ENCODE data around the gene ZFHX3. TPM values are rescaled to one million over a fixed set of nuclear protein-coding genes. Genes with fewer than 3 reads are reported as not detected.

ZFHX3 gene
- total RNA-seq, 1 experiment from 2014 or later = 13.6 TPM

DNA sequence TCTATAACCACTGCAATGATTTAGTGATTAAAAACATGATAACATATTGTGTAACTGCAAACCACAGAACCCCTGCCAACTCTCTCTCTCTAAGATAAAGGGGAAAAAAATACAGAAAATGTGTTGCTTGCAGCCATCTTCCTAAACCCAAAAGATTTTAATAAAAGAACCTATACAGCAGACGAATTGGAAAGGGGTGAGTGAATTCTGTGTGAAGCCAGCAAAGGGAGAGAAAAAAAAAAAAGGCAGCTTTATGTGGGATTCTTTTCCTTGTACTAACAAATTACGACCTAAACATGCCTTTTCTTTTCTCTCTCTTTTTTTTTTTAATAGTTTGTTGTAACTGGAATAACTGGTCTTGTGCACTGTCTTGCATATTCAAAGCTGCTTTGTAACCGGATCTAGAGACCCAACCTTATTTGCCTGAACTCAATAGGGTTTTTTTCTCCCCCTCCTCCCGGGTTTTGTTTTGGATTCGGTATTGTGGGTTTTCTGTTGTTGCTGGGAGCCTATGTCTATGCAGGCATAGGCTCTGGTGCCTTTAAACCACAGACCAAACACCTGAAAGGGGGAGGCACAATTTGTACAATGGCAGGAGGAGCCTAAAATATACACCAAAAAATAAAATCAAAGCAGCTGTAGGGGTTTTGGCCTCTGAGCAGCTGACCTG lies 7.0 kb upstream of the ZFHX3 start:
- CTCF ChIA-PET = interaction anchor here (0.6 to 2.3 kb wide), 12 partner anchors 16 to 653 kb away, joined by 3 to 12 read pairs (median 6); no protein-coding TSS in a partner anchor

GRCh38 chr16:73054498-73054812 lies 6.5 kb upstream of the ZFHX3 start:
- H3K27me3 Mint-ChIP-seq (ENCODE audit: unreplicated experiment) = no peaks in the 10 kb centered on the region
- H3K9me3 Mint-ChIP-seq (ENCODE audit: low read depth, unreplicated experiment) = no peaks in the 10 kb centered on the region
- H3K4me1 Mint-ChIP-seq (ENCODE audit: low read depth, unreplicated experiment) = peaks cover 14% of the 10 kb centered on the region
- H3K27ac Mint-ChIP-seq (ENCODE audit: unreplicated experiment) = no peak overlapping the region
- intact Hi-C loops (cut with micrococcal nuclease; ENCODE audit: unreplicated experiment) = loop anchor here (2.0 to 10.0 kb wide), 5 partner anchors 14 to 390 kb away; no protein-coding TSS in a partner anchor
- no peak for DNase-seq
- CTCF ChIA-PET = interaction anchor here (0.6 to 2.3 kb wide), 10 partner anchors 17 to 569 kb away, joined by 3 to 12 read pairs (median 5); no protein-coding TSS in a partner anchor
- H3K36me3 Mint-ChIP-seq (ENCODE audit: insufficient read depth, unreplicated experiment) = peaks cover 51% of the 10 kb centered on the region
- BruUV-seq (replicated peaks) = no TSS peak
- TF ChIP-seq, protein P1, sequence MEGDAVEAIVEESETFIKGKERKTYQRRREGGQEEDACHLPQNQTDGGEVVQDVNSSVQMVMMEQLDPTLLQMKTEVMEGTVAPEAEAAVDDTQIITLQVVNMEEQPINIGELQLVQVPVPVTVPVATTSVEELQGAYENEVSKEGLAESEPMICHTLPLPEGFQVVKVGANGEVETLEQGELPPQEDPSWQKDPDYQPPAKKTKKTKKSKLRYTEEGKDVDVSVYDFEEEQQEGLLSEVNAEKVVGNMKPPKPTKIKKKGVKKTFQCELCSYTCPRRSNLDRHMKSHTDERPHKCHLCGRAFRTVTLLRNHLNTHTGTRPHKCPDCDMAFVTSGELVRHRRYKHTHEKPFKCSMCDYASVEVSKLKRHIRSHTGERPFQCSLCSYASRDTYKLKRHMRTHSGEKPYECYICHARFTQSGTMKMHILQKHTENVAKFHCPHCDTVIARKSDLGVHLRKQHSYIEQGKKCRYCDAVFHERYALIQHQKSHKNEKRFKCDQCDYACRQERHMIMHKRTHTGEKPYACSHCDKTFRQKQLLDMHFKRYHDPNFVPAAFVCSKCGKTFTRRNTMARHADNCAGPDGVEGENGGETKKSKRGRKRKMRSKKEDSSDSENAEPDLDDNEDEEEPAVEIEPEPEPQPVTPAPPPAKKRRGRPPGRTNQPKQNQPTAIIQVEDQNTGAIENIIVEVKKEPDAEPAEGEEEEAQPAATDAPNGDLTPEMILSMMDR (IDR thresholded peaks at IDR 0.05; ENCODE audit: unreplicated experiment) = no peak
- no peak overlapping the region for H3K4me3 Mint-ChIP-seq (ENCODE audit: low read depth, unreplicated experiment)

More for the DNA sequence above, 7.0 kb upstream of the ZFHX3 start:
- TF ChIP-seq, protein P1 (IDR thresholded peaks at IDR 0.05; ENCODE audit: unreplicated experiment) = no peak
- Mint-ChIP-seq H3K4me1 (ENCODE audit: low read depth, unreplicated experiment) (peaks cover 19% of the 10 kb centered on the region), H3K36me3 (ENCODE audit: insufficient read depth, unreplicated experiment) (peaks cover 53% of the 10 kb centered on the region), H3K27ac (ENCODE audit: unreplicated experiment) (no peak overlapping the region), H3K4me3 (ENCODE audit: low read depth, unreplicated experiment) (no peak overlapping the region), H3K9me3 (ENCODE audit: low read depth, unreplicated experiment) (no peaks in the 10 kb centered on the region), H3K27me3 (ENCODE audit: unreplicated experiment) (no peaks in the 10 kb centered on the region)
- DNase-seq = no peak
- BruUV-seq (replicated peaks) = no TSS peak
- intact Hi-C loops (cut with micrococcal nuclease; ENCODE audit: unreplicated experiment) = loop anchor here (1.0 to 10.0 kb wide), 7 partner anchors 14 to 390 kb away; no protein-coding TSS in a partner anchor

DNA sequence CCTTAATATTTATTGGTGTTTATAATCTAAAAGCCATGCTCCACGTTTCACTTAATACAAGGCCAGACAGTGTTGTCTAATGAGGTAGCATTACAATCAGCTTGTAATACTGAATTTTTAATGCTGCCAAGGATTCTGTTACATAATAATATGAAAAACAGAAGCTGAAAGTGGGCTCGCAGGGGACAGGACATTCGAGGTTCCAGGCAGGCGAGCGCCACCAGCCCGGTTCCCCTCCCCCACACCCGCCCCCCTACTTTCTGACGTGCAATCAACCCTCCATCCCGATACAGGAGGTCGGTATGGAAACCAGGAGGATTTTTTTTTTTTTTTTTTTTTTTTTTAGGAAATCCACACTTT lies 6.2 kb upstream of the ZFHX3 start:
- H3K27ac Mint-ChIP-seq (ENCODE audit: unreplicated experiment) = no peak overlapping the region
- DNase-seq = no peak
- peaks cover 48% of the 10 kb centered on the region for H3K36me3 Mint-ChIP-seq (ENCODE audit: insufficient read depth, unreplicated experiment)
- no peaks in the 10 kb centered on the region for H3K27me3 Mint-ChIP-seq (ENCODE audit: unreplicated experiment)
- intact Hi-C loops (cut with micrococcal nuclease; ENCODE audit: unreplicated experiment) = loop anchor here (2.0 to 10.0 kb wide), 5 partner anchors 15 to 389 kb away; no protein-coding TSS in a partner anchor
- no TSS peak for BruUV-seq (replicated peaks)
- no peak overlapping the region for H3K4me3 Mint-ChIP-seq (ENCODE audit: low read depth, unreplicated experiment)
- CTCF ChIA-PET = interaction anchor here (0.6 to 2.3 kb wide), 9 partner anchors 28 to 569 kb away, joined by 3 to 12 read pairs (median 5); no protein-coding TSS in a partner anchor
- no peaks in the 10 kb centered on the region for H3K9me3 Mint-ChIP-seq (ENCODE audit: low read depth, unreplicated experiment)
- TF ChIP-seq, protein P1 (IDR thresholded peaks at IDR 0.05; ENCODE audit: unreplicated experiment) = no peak
- peaks cover 14% of the 10 kb centered on the region for H3K4me1 Mint-ChIP-seq (ENCODE audit: low read depth, unreplicated experiment)

GRCh38 chr16:73053364-73054124 lies 5.6 kb upstream of the ZFHX3 start:
- CTCF ChIA-PET = interaction anchor here (0.6 to 2.3 kb wide), 3 partner anchors 126 to 434 kb away, joined by 3 to 12 read pairs (median 4); no protein-coding TSS in a partner anchor
- Mint-ChIP-seq H3K36me3 (ENCODE audit: insufficient read depth, unreplicated experiment) (peaks cover 42% of the 10 kb centered on the region), H3K4me3 (ENCODE audit: low read depth, unreplicated experiment) (no peak overlapping the region), H3K9me3 (ENCODE audit: low read depth, unreplicated experiment) (no peaks in the 10 kb centered on the region), H3K27ac (ENCODE audit: unreplicated experiment) (no peak overlapping the region), H3K4me1 (ENCODE audit: low read depth, unreplicated experiment) (peaks cover 17% of the 10 kb centered on the region), H3K27me3 (ENCODE audit: unreplicated experiment) (no peaks in the 10 kb centered on the region)
- intact Hi-C loops (cut with micrococcal nuclease; ENCODE audit: unreplicated experiment) = loop anchor here (2.0 to 10.0 kb wide), 5 partner anchors 15 to 389 kb away; no protein-coding TSS in a partner anchor
- no TSS peak for BruUV-seq (replicated peaks)
- TF ChIP-seq, protein P1 (IDR thresholded peaks at IDR 0.05; ENCODE audit: unreplicated experiment) = no peak
- DNase-seq = peak; percentile 53
